Superior temporal gyrus (tissue), 1 donor: ENCODE measurements around the gene AP1B1.

Source experiments
- DNase-seq: peaks from one replicate; pipeline ENCODE4 v3.0.0-alpha.2; 2016; ENCODE audit errors: extremely low spot score

Gene AP1B1

DNA sequence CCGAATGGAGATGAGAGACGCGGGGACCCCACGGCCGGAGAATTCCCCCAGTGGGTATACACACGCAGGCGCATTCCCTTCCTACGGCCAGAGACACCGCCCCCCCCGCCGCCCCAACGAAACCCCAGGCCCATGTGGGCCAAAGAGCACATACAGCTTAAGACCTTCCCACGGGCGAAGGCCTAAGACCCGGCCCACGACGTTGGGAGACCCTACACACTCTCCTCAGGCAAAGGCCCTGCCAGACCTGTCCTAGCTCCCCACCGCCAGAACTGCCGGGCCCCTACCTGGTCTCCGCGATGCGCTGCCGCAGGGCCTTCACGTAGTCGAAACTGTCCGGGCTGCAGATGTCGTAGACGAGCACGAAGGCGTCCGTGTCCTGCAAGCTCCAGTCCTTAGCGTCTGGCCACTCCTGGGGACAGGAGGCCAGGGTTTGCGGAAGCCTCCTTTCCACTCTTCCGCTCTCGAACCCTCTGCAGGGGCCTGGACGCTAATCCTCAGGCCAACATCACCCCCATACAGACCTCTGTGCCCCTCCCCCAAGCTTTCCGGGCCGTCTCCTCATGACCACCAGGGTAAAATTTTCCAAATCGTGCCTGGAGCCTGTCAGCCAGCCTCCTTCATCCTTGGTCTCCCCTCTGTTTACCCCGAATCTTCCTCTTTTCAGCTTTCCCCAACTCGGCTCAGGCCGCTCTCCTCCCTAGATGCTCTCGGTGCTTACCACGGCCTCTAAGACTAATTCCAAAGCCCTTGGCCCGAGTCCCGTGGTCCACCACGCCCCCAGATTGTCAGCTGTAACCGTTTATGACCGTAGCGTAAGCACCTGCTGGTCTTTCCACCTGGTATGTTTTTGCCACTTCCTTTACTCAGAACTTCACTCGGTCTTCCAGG lies 74.5 kb downstream of the AP1B1 start:
- peak; percentile 20 for DNase-seq

DNA sequence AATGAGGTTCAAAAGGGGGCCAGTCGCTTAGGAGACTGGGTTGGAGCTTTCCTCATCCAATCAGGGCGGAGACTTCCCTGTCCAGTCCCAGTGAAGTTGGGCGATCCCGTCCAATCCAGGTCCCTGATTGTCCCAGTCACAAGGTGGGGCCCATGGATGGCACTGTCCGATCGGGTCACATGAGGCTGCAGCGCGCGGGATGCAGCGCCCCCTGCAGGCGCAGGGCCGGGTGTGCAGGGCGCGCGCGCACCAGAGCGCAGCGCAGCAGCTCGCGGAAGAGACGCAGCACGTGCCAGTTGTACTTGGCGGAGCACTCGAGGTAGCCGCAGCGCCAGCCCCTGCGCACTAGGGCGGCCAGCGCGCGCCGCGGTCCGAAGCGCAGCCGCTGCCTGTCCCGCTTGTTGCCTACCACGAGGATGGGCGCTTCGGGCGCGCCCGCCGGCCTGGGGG lies 75.2 kb downstream of the AP1B1 start:
- no peak for DNase-seq

DNA sequence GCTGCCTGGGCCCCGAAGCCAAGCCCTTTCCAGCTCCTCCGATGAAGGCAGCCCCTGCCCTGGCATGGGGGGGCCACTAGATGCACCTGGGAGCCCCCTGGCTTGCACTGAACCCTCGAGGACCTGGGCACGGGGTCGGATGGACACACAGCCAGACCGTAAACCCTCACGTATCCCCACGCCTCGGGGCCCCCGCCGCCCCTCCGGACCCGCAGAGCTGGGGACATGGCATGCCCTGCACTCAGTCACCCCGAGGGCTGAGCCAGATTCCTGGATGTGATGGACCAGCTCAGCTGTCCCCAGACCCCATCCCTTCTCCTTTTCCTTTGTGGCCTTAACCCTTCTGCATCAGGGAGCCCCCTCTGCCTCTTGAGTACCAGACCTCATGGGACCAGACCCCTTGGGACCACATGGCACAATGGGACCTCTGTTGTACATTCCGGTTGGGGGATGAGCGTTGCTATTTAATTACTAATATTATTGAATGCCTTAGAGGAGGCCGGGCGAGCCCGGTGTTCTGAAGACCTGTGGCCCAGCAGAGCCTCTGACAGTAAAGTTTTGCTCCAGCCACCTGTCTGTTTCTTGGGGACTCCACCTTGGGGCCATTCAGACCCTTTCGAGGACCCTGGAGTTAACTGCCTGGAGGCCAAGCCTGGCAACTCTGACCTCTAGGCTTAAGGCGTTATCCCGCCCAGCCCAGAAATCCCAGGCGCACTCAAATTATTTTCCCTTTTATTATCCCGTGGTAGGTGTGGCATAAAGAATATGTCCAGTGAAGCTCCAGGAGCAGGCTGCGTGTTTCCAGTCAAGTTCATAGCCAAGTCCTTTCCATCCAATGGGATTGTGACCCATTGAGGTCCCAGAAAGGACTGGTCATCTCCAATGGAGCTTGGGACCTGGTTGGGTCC lies 75.9 kb downstream of the AP1B1 start:
- no peak for DNase-seq

DNA sequence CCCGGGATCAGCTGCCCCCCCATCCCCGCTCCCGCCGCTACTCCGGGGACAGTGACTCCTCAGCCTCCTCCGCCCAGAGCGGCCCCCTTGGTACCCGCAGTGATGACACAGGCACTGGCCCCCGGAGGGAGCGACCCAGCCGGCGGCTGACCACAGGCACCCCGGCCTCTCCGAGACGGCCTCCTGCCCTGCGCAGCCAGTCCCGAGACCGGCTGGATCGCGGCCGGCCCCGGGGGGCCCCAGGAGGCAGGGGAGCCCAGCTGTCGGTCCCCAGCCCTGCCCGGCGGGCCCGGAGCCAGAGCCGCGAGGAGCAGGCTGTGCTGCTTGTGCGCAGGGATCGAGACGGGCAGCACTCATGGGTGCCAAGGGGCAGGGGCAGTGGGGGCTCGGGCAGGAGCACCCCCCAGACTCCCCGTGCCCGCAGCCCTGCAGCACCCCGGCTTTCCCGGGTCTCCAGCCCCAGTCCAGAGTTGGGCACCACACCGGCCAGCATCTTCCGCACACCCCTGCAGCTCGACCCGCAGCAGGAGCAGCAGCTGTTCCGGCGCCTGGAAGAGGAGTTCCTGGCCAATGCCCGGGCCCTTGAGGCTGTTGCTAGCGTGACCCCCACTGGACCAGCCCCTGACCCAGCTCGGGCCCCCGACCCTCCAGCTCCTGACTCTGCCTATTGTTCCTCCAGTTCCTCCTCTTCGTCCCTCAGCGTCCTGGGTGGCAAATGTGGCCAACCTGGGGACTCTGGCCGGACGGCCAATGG lies 76.7 kb downstream of the AP1B1 start:
- no peak for DNase-seq

DNA sequence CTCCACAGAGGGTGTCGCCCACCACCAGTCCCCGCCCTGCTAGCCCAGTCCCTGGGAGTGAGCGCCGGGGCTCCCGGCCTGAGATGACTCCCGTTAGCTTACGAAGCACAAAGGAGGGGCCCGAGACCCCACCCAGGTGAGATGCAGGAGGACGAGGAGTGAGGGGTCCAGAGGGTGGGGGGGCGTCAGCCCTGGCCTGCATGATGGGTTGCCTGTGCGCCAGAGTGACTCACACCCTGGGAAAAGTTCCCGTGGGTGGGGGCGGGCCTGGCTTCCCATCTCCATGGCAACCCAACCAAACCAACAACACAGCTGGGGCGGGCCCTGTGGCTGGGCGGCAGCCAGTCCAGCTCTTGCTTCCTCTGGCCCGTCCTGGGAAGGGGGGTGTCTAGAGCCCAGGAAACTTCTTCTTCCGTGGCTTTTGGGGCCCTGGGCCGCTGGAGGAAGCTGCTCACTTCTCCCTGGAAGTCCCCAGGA lies 77.5 kb downstream of the AP1B1 start:
- peak; percentile 95 for DNase-seq

DNA sequence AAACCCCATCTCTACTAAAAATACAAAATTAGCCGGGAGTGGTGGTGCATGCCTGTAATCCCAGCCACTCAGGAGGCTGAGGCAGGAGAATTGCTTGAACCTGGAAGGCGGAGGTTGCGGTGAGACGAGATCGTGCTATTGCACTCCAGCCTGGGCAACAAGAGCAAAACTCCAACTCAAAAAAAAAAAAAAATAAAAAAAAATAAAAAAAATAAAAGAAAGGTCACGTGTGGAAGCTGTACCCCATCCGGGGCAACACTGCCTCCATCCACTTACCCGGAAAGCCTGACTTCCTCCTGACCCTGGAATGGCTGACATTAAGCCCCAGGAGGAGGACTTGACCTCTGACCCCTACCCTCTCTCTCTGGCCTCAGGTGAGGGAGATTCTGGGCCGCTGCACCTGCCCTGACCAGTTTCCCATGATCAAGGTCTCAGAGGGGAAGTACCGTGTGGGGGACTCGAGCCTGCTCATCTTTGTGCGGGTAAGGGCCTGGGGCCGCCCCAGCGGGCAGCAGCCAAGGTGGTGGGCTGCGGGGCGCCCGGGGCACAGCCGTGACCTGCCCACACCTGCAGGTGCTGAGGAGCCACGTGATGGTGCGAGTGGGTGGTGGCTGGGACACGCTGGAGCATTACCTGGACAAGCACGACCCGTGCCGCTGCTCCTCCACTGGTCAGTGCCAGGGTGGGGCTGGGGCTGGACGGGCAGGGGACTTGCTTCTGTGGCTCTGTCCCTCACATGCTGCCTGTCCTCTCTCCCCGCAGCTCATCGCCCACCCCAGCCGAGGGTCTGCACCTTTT lies 78.1 kb downstream of the AP1B1 start:
- DNase-seq, result no peak

DNA sequence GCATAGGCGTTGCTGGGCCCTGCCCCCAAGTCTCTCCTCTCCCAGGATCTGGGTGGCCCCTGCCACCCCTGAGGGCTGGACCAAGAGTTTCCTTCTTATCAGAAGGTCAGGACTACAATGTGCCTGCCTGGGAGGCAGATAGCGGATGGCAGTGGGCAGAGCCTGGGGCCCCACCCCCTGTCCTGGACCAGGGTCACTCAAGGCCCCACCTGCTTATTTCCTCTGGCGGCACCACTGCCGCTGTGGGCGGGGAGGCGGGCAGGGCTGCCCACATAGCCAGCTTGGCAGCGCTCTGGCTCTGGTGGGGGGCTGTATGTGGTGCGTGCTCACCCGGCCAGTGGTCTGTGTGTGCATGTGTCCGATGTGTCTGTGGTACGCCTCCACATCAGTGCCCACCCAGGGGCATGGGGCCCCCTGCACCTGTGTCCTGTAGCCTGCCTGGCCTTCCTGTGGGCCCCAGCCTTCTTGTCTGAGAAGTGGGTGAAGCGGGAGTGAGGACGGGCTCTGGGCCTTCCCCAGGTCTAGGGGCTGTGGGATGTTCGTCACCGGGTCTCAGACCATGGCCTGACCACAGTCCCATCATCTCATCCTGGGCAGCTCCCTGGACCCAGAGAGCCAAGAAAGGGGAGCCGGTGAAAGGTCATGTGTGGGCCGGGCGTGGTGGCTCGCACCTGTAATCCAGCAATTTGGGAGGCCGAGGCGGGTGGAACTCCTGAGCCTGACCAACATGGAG lies 78.9 kb downstream of the AP1B1 start:
- DNase-seq, result no peak

DNA sequence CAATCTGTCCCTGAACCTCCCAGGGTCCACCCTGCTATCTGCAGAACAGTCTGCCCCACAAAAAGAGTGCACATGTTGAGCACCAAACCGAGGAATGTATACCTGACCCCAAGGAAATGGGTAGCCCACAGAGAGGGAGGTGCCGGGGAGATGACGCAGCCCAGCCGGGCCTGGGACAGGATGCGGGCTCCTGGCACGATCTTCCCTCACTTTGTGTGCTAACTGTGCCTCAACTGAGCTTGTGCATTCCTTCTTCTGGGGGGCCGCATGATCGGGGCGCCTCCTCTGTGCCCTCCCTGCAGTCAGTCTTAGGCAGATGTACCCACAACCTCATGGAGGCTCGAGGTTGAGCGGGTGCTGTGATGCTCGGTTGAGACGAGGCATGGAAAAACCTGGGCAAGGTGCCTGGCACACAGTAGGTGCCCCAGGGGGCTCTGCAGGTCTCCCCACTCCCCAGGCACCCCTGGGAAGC lies 79.5 kb downstream of the AP1B1 start:
- no peak for DNase-seq

DNA sequence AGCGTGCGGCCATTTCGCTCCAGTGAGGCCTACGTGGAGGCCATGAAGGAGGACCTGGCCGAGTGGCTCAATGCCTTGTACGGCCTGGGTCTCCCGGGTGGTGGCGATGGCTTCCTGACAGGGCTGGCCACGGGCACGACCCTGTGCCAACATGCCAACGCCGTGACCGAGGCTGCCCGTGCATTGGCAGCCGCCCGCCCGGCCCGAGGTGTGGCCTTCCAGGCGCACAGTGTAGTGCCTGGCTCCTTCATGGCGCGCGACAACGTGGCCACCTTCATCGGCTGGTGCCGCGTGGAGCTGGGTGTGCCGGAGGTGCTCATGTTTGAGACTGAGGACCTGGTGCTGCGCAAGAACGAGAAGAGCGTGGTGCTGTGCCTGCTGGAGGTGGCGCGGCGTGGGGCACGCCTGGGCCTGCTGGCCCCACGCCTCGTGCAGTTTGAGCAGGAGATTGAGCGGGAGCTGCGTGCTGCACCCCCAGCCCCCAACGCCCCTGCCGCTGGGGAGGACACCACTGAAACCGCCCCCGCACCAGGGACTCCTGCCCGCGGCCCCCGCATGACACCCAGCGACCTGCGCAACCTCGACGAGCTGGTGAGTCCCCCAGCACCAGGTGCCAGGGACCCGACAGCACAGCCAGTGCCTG lies 80.1 kb downstream of the AP1B1 start:
- DNase-seq, result no peak

DNA sequence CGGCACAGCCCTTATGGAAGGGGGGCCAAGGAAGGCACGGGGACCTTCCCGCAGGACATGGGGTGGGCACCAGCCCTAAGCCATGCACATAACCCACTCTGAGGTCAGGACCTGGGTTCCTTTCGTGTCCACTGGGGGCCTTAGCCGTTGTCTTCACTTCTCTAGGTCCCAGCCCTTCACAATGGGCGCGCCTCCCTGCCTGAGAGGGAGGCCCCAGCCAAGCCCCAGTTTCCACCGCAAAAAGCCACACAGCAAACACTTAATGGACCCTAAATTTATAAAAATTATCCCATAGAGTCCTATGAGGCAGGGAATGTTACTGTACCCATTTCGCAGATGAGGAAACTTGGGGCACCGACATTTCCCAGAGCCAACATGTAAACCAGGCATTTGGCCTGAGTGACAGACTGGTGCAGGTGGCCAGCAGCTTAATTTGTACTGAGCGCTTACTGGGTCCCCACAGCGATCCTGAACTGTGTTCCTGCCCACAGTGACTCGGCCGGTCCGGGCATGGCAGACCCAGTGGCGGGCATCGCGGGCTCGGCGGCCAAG lies 80.7 kb downstream of the AP1B1 start:
- DNase-seq, result no peak

DNA sequence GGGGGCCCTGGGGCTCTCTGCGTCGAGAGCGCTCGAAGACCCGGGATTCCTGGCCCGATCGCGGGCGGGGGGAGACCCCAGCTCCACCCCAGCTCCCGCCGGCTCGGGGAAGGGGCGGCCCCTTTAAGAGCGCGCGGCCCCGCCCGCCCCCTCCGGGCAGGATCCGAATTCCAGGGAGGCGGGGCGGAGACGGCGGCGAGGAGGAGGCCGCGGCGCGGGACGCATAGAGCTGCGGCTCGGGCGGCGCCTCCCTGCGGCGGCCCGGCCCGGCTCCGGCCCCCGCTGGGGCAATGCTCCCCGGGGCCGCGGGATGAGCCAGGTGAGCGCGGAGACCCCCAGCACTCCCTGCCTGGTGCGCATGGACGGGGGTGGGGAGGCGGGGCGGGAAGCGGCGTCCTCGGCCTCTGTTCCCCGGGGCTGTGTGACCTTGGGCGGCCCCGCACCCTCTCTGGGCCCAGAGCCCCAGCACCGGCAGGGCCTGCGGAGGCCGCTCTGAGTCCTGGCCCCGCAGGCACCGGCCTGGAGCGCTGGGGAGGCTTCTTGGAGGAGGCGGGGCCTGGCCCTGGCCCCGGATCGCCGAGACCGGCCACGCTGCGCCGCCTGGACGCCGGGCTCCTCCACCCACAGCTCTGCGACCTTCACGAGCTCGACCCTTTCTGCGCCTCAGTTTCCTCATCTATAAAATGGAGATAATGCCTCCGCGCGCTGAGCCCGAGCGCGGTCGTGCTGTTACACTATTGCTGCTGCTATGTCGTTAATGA lies 81.4 kb downstream of the AP1B1 start:
- no peak for DNase-seq

DNA sequence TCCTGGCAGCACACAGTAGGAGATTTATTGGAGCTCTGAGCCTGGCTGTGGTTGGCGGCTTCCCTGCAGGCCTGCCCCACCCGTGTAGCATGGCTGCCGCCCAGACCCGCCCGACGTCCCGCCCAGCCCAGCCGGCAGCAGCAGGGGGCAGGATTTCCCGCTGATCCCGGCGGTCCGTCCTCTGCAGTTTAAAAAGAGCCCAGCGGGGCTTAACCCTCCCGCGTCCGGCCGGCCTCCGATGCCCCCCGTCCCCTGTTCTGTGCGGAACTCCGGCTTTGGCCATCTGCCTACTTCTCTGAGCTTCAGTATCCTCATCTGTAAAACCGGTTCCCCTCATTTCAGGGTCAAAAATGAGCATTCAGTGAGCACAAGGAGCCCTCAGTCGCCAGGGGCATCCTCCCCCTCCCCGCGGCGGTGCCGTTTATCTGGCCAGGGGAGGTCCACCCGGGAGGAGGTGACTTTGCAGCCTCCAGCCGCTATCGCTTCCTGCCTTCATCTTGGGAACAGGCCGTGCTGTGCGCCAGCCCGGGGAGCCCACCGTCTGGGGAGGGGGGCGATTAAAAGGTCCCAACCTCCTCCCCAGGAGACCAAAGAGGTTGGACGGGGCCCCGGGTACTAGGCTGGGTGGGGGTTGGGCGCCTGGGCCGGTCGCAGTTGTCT lies 82.1 kb downstream of the AP1B1 start, which contains the start of gene GAS2L1:
TSS of gene GAS2L1 (plus strand) at position 476 of the 660 bp plus-strand sequence. CDS start 1,456 bp downstream, outside the sequence.
- peak; percentile 63 for DNase-seq

DNA sequence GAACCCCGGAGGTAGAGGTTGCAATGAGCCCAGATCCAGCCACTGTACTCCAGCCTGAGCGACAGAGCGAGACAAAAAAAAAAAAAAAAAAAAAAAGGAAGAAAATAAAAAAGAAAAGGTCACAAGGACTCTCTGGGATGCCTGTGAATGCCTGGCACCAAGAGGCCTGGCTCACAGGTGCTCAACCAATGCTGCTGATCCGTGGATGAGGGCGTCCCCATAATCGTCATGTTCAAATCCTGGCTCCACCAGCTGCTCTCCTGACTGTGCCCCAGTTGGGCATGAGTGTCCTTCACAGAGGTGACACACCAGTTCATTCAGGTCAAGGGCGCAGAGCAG lies 82.6 kb downstream of the AP1B1 start:
- no peak for DNase-seq

DNA sequence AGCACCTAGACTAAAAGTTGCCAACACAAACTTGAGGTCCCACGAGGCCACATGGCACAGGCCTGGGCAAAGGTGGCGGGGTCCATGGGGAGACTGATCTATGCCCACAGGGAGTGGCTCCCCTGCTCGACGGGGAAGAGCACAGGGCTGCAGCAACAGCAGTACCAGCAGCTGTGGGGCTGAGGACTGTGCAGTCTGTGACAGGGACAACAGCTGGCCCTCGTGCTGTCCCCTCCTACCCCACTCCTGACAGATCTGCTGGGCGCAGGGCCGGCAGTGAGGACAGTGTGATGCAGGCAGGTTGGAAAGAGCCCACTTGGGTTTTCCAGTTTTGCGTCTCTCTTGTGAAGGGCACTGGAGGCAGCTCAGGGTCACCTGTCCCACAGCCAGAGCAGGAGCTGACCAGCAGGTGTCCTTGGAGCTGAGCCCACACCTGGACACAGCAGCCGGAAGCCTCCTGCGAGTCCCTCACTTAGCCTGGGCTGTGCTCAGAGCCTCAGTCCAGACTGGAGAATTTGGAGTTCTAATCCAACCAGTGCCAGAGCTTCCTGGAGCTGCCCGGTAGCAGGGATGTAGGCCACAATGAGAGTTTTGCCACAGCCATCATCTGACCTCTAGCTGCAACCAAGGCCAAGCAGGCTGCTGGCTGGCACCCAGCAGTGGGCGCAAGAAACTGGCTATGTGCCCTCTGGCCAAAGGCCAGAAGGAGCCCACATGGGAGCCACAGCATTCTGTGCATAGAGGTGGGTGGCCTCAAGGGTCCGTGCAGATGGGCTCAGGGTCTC lies 85.5 kb downstream of the AP1B1 start:
- DNase-seq, result no peak

DNA sequence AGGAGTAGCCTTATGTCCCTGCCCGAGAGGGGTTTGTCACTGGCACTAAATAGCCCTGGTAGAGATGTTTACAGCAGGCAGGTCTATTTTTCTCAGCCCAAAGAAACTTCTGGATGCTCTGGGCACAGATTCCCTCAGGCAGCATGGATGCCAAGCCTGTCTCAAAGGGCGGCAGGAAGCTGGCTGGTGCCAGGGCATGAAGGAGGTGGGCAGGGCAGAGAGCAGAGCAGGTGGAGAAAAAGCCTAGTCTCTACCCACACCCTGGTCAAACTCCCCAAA lies 86.0 kb downstream of the AP1B1 start:
- no peak for DNase-seq

DNA sequence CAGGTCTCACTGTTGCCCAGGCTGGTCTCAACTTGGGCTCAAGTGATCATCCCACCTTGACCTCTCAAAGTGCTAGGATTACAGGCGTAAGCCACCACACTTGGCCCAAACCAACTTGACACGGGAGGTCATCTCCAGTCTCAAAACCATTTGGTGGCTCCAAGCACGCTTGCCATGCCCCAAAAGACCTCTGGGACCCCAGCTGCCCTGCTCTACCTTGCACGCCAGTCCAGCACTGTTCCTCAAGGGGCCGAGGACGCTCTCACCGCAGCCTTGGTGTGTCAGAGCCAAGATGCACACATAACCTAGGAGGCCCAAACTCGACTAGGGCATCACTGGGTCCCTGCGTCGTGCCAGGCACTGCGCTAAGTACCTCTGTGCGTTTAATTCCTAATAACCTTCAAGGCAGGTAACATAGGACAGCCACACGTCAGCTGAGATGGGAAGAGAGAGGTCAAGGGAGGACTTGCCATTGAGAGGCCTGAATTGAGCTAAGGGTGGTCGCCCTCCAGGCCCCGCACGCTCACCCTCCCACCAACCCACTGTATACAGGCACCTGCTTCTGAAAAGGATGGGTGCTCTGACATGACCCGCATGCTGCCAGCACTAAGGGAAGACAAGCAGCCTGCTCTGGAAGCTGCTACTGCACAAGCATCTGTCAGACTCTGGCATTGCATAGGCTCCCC lies 86.5 kb downstream of the AP1B1 start:
- DNase-seq, result no peak
